ENCODE measurements around the gene NWD2.

DNA sequence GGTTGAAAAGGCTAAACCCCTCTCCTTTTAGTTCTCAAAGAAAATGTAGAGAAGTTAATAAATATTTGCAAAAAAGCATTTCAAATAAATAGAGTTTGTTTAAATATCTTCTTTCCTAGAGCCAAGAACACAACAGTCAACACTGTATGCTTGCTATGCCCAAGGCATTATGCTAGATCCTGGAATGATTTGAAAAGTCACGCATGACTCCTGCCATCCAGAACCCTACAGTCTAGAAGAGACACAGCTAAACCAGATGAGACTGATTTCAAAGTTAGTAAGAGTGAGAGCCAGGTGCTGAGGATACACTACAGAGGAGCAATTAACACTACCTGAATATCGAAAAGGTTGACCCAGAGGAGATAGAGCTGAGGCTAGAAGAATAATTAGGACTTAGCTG, 205.8 kb downstream of the NWD2 start:
- TF ChIP-seq, protein P1, sequence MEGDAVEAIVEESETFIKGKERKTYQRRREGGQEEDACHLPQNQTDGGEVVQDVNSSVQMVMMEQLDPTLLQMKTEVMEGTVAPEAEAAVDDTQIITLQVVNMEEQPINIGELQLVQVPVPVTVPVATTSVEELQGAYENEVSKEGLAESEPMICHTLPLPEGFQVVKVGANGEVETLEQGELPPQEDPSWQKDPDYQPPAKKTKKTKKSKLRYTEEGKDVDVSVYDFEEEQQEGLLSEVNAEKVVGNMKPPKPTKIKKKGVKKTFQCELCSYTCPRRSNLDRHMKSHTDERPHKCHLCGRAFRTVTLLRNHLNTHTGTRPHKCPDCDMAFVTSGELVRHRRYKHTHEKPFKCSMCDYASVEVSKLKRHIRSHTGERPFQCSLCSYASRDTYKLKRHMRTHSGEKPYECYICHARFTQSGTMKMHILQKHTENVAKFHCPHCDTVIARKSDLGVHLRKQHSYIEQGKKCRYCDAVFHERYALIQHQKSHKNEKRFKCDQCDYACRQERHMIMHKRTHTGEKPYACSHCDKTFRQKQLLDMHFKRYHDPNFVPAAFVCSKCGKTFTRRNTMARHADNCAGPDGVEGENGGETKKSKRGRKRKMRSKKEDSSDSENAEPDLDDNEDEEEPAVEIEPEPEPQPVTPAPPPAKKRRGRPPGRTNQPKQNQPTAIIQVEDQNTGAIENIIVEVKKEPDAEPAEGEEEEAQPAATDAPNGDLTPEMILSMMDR (IDR thresholded peaks at IDR 0.05; ENCODE audit: low read length) = no peak
- TF ChIP-seq EZH2 (optimal IDR thresholded peaks at IDR 0.05; ENCODE audit: low read depth, low read length) = no peak
- no peak for TF ChIP-seq EZH2phosphoT487 (IDR thresholded peaks at IDR 0.05; ENCODE audit: low read length)
